T-helper 9 cell (primary cell): Measurements from ENCODE around the gene ZPLD1.

Experiments
- DNase-seq: peaks from one replicate; pipeline ENCODE4 v3.0.0-alpha.2; 2020

Gene ZPLD1

DNA sequence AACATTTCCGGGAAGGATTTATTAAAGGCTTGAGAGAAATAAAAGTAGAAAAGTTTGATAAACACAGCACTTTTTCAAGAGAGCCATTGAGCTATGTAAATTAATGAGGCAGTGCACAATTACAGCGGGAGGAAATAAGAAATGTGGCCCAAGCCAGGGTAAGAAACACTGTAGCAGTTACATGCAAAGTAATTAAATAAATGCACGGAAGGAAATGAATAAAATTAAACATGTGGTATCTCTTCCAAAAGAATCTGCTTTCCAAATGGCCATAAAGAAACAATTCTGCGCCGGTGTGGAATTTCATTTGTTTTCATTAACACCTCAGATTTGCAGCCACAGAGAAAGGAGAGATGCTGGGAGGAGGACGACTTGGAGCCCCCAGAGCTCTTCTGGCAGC is 35.3 kb downstream of the ZPLD1 start:
- no peak for DNase-seq

- no peak for DNase-seq
These were observed 36.2 kb downstream of the ZPLD1 start for GRCh38 chr3:102471001-102471400.

DNA sequence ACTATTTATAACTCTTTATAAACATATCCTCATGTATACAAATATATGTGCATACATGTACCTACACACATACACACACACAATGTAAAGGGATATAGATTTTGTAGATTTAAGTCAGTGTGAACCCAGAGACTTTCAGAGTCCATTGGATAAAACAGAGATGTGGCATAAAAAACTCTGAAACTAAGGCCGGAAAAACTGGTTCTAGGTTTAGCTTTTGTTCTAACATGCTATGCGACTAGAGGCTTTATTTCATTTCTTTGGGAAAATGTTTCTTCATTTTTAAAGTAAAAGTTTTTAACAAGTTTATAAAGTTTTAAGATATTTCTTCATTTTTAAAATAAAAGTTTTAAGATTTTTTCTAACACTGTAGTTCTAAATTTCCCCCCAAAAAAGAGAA is 36.7 kb downstream of the ZPLD1 start:
- DNase-seq, result no peak

DNA sequence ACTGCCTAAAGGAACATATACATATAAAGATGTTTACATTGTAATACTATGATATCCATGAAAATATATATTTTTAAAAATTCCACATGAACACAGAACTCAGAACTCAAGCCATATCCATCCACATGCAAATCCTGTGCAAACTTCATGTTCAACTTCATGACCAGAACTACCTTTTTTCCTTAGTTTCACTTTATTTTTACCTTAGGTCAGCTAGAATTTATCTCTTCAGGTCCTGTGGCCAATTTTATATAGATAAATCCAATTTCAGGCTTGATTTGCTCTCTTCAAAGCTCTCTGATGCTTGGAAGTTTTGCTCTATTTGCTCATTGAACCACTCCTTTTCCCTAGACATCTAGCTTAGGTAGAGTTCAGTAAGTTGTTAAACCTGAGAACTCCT is 38.8 kb downstream of the ZPLD1 start:
- no peak for DNase-seq

- DNase-seq, result no peak
These were observed 39.4 kb downstream of the ZPLD1 start for GRCh38 chr3:102474207-102474606.

DNA sequence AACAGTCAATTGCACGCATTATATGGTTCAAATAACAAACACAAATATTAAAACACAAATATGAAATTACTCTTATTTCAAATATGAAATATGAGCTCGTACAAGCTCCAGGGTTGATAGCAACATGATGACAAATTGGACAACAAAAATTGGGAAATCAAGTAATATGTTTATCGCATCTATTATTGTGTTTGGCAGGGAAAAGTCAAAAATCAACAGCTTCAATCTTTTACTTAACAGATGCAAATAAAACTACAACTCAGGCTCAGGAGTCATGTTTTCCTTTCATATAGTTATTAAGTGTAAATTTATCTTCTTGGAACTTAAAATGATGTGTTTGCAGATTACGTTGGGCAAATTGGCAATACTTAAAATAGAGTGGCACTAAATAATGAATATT is 41.4 kb downstream of the ZPLD1 start:
- DNase-seq, result no peak

DNA sequence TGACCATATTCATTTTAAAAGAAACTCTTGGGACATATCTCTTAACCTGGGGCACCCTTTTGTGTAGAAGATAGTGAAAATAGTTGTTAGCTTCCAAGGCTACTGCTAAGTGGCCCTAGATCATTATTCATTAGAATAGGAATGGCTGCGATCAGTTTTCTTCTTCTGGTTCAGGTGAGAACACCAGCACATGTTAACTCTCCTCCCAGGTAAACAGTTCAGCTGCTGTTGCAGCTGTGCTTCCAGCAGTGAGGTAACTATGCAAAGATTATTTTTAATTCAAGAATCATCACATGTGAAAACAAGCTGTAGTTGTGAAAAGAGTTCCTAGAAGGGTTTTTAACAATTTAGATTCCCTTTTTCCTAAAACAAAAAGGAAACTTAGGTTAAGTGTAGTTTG is 43.3 kb downstream of the ZPLD1 start:
- no peak for DNase-seq

- DNase-seq, result no peak
These were observed 45.3 kb downstream of the ZPLD1 start for GRCh38 chr3:102480139-102480538.

DNA sequence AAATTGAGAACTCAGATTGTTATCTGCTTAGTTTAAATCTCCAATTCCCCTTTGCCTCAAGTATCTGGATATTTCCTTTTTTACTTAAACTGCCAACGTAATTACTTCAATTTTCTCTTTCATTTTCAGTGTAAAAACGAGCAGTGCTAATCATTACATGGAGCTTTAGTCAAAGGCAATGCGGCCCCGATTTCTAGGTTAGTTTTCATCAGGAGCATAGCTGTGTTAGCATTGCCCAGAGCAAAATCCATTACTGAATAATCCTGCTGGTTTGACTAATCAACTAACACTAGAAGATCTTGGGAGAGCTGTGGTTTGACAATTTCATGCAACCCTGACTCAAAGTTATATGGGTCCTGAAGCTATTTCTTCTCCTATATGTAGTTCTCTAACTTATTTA is 46.2 kb downstream of the ZPLD1 start:
- DNase-seq, result no peak

DNA sequence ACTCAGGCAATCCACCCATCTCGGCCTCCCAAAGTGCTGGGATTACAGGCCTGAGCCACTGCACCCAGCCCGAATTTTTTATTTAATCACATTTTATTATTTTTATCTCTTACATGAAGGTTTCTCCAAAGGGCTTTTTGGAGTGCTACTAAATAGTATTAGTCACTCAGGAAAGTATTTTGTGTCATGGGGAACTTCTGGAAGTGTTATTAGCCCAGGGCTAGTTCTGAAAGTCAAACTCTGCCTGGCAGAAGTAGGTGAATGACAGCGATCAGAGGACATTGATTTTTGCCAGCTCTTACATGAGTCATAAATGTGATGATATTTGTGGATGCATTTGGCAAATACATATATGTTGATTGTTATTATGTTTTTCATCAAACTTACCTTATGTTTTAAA is 48.7 kb downstream of the ZPLD1 start:
- no peak for DNase-seq

DNA sequence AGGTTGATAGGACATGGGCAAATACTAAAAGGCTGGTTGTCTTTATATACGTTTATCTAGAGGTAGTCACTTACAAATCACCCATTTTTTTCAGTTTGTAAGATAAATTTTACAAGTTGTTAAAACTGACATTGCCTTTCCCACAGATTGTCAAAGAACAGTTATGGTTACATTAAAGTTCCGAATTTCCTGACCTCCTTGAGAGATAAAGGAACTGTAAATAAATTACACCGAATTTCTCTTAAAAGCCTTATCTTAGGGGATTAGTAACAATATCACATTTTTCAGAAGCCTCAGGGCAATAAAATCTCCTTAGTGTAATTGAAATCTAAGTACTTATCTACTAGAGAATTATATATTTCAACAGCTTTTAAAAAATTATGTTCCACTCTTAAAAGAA is 49.5 kb downstream of the ZPLD1 start:
- no peak for DNase-seq

DNA sequence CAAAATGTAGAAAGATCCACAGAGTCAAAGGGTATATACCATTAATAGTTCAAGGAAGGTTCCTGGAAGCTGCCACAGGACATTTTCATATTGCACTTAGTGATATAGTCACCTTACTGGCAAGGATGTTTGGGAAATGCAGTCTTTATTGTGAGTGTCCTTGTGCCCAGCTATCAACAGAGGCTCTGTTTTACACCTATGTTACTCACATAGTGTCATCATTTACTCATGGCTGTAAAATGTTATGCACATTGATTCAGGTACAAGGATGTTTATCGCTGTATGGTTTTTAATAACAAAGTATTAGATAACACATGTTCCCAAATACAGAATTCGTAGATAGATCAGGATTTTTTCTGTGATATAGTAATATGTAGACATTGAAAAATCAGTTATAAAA is 50.9 kb downstream of the ZPLD1 start:
- DNase-seq, result no peak

DNA sequence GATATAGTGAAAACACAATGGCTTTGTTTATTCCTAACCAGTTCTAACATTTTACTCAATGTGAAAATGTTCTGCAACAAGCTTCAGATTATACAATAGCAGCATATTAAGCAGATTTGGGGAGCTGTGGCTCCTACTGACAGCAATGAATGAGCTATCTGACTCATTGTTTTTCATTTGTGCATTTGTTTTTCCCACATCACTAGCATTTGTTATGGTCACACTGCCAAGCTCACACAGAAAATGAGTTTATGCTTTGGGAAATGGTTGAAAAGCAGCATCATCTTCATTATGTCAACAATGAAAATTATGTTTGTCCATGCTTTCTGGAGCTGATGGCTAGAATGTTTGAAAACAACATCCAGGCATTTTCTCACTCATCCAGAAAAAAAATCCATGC is 53.5 kb downstream of the ZPLD1 start:
- no peak for DNase-seq

DNA sequence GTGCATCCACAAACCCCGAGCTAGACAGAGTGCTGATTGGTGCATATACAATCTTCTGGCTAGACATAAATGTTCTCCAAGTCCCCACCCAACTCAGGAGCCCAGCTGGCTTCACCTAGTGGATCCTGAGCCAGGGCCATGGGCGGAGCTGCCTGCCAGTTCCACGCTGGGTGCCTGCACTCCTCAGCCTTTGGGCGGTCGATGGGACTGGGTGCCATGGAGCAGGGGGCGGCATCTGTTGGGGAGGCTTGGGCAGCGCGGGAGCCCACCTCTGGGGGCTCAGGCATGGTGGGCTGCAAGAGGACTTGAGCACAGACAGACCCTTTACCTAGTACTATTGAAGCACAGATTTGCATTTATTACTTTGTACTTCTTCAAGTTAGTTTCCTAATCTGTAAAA is 57.5 kb downstream of the ZPLD1 start:
- no peak for DNase-seq

DNA sequence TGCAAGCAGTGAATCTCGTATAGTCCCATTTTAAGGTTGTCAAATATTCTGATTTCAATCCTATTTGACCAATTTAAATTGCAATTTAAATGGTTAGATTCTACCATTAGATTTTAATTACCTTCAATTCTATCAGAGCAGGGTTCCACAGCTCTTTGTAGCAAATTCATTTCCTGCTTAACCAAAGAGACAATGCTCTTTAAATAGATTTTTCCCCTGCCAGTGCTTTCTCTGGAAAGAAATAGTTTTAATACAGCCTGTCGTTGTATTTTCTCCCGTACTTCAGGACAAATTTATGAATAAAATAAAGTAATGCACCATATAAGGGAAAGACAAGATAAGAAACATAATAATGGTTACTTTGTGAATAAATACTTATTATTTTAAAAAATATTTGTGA is 62.8 kb downstream of the ZPLD1 start:
- DNase-seq, result no peak

DNA sequence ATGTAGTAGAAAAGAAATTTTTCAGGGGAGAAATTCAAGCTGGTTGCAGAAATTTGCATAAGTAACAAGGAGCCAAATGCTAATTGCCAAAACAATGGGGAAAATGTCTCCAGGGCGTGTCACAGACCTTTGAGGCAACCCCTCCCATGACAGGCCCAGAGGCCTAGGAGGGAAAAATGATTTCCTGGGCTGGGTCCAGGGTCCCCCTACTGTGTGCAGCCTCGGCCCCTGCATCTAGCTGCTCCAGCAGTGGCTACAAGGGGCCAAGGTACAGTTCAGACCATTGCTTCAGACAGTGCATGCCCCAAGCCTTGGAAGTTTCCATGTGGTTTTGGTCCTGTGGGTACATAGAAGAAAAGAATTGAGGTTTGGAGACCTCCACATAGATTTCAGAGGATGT is 70.7 kb downstream of the ZPLD1 start:
- no peak for DNase-seq

- DNase-seq, result no peak
These were observed 75.8 kb downstream of the ZPLD1 start for GRCh38 chr3:102510663-102511062.

- no peak for DNase-seq
These were observed 76.4 kb downstream of the ZPLD1 start for GRCh38 chr3:102511168-102511567.

DNA sequence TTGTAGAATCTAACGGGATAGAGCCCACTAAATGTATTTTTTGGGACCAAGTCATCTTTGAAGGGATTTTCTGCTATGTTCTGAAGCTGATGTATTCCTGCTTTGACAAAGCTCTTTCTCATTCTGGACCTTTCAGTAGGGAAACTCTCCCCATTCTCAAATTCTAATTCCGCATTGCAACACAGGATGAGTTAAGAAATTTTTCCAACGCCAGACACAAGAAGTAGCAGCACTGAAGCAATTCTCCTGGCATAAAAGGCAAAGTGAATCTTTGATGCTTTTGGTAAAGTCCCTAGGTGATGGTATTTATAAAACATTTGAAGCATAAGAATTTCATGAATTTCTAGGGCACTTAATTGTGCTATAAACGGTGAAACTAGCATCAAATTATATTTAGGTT is 76.8 kb downstream of the ZPLD1 start:
- DNase-seq, result no peak

DNA sequence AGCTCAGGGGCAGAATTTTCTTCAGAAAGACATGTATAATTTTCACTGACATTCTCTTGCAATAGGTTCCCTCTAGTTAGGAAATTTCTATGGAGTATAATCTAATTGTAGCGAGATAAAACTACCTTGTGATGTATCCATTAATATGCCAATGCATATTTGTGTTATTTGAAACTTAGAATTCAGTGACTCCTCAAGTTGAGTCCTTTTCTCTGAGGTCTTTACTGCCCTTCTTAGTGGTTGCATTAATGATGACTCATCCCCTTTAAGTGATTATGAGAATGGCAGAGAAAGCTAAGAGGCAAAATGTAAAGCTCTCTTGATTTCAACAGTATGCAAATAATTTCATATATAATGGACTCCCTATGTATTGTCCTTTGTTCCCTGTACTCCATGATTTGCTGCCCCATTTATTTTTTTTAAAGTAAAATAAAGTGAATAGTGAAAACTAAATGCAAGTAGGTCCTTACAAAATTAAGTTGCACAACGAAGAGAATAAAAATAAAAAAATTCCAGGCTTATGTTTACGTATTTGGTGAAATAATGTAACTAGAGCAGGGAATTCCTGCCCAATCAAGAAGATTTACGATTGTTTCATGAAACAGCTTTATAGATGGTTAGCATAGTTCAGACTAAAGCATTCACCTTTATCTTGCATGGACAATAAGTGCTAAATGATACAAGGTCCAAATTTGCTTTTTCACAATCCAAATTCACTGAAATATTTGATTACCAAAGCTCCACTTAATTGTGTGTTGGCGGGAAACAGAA is 78.1 kb downstream of the ZPLD1 start:
- DNase-seq, result no peak

DNA sequence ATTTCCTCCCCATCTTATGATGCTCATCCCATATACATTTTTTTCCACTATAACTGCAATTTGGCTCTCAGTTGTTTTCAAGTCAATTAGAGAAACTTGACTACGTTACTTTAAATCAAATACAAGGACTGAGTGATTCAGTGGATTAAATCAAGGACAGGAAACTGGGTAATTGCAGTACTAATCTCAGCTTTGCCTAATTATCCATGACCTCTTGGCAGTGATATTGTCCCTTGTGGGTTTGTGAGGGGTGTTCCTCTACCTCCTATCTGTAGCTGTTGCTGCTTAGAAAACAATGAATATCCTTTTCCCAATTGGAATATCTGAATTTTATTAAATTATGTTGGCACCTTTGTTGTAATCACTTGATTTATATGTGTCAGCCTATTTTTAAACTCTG is 79.4 kb downstream of the ZPLD1 start:
- DNase-seq, result no peak

- DNase-seq, result no peak
These were observed 86.4 kb downstream of the ZPLD1 start for GRCh38 chr3:102521246-102521645.

- no peak for DNase-seq
These were observed 90.8 kb downstream of the ZPLD1 start for GRCh38 chr3:102525624-102526023.

- no peak for DNase-seq
These were observed 92.0 kb downstream of the ZPLD1 start for GRCh38 chr3:102526865-102527264.

GRCh38 chr3:102528727-102529126 is 93.9 kb downstream of the ZPLD1 start:
- DNase-seq, result no peak
